Measurements from ENCODE around the gene KRTAP5-6.

- TF ChIP-seq CTCF (IDR thresholded peaks at IDR 0.05 in 2 of 3, conservative IDR thresholded peaks at IDR 0.05 in 1 of 3; ENCODE audit: borderline replicate concordance in 1 of 3, insufficient read depth in 1 of 3, low read depth in 2 of 3, low read length in 2 of 3) (no peak), POLR2AphosphoS5 (IDR thresholded peaks at IDR 0.05; ENCODE audit: low read depth, low read length) (no peak), JUND (IDR thresholded peaks at IDR 0.05) (no peak), EZH2phosphoT487 (IDR thresholded peaks at IDR 0.05; ENCODE audit: borderline replicate concordance) (no peak), ZNF274 (IDR thresholded peaks at IDR 0.05; ENCODE audit: low read depth, low read length) (no peak), FOSL1 (IDR thresholded peaks at IDR 0.05; ENCODE audit: low read depth) (no peak), EZH2 (IDR thresholded peaks at IDR 0.05) (no peak), MAX (IDR thresholded peaks at IDR 0.05) (no peak), RAD21 (IDR thresholded peaks at IDR 0.05; ENCODE audit: low read depth) (no peak), REST (IDR thresholded peaks at IDR 0.05; ENCODE audit: low read depth) (no peak), ATF3 (IDR thresholded peaks at IDR 0.05) (no peak)
Measured at GRCh38 chr11:1695548-1696108, 1.4 kb upstream of the KRTAP5-6 start.
